Glutamatergic neuron (in vitro differentiated cells): ENCODE results near the gene TERB1. TPM values are rescaled to one million over a fixed set of nuclear protein-coding genes. Genes with fewer than 3 reads are reported as not detected.
"Not testable (repeated sequence)": the region's sequence is repeated elsewhere in the genome, so short reads cannot be mapped to it uniquely, and the experiment has no call there.

ENCODE experiments used
- DNase-seq: peaks from one replicate; pipeline ENCODE4 v3.0.0; 2022
- H3K27ac Mint-ChIP-seq: one replicate; pipeline ENCODE4 v1.8.0; 2020; ENCODE audit warnings: mild to moderate bottlenecking, mixed read lengths, inconsistent platforms; ENCODE audit not compliant: unreplicated experiment
- H3K27me3 Mint-ChIP-seq: one replicate; pipeline ENCODE4 v1.8.0; 2020; ENCODE audit warnings: mild to moderate bottlenecking, moderate library complexity, mixed read lengths, inconsistent platforms; ENCODE audit not compliant: unreplicated experiment
- H3K36me3 Mint-ChIP-seq: one replicate; pipeline ENCODE4 v1.8.0; 2020; ENCODE audit warnings: mild to moderate bottlenecking, mixed read lengths, inconsistent platforms; ENCODE audit not compliant: unreplicated experiment
- H3K4me1 Mint-ChIP-seq: one replicate; pipeline ENCODE4 v1.8.0; 2020; ENCODE audit warnings: mild to moderate bottlenecking, low read depth, mixed read lengths, inconsistent platforms; ENCODE audit not compliant: unreplicated experiment
- H3K4me3 Mint-ChIP-seq: one replicate; pipeline ENCODE4 v1.8.0; 2020; ENCODE audit warnings: mild to moderate bottlenecking, mixed read lengths, inconsistent platforms; ENCODE audit not compliant: unreplicated experiment
- H3K9me3 Mint-ChIP-seq: one replicate; pipeline ENCODE4 v1.8.0; 2020; ENCODE audit warnings: mild to moderate bottlenecking, moderate library complexity, mixed read lengths, inconsistent platforms; ENCODE audit not compliant: unreplicated experiment
- CTCF ChIP-seq: fragments of 200-600 bp; sonication (generic); IDR thresholded peaks from one replicate; pipeline ENCODE4 v1.5.0; 2021; ENCODE audit not compliant: partially characterized antibody, unreplicated experiment
- total RNA-seq: library from RNA; stranded (reverse); fragmentation: NEBNext Ultra II Directional; extraction: Animal tissue kit (Norgen Biotek cat#: 25700); gene quantifications from one replicate; pipeline ENCODE4 v1.2.1, GENCODE V29; 2021; ENCODE audit not compliant: unreplicated experiment

The TERB1 gene
- total RNA-seq, 1 donor from 2014 or later: 0.39 TPM

- H3K4me3 Mint-ChIP-seq: no peak overlapping the region
- no peak overlapping the region for H3K27ac Mint-ChIP-seq
- H3K4me1 Mint-ChIP-seq: no peaks in the 10 kb centered on the region
- H3K36me3 Mint-ChIP-seq: peaks cover 4% of the 10 kb centered on the region
- no peaks in the 10 kb centered on the region for H3K27me3 Mint-ChIP-seq
- no peak for TF ChIP-seq CTCF
- DNase-seq: no peak
- no peaks in the 10 kb centered on the region for H3K9me3 Mint-ChIP-seq
Measured at GRCh38 chr16:66809765-66810164, 8.4 kb upstream of the TERB1 start.

- no peak overlapping the region for H3K27ac Mint-ChIP-seq
- H3K9me3 Mint-ChIP-seq: no peaks in the 10 kb centered on the region
Measured at GRCh38 chr16:66802159-66802558, 775 bp upstream of the TERB1 start.

GRCh38 chr16:66800856-66801255 lies 528 bp downstream of the TERB1 start:
- no peak for DNase-seq
- Mint-ChIP-seq H3K4me1 (no peaks in the 10 kb centered on the region), H3K4me3 (no peak overlapping the region), H3K27ac (no peak overlapping the region), H3K27me3 (no peaks in the 10 kb centered on the region), H3K36me3 (peaks cover 5% of the 10 kb centered on the region), H3K9me3 (no peaks in the 10 kb centered on the region)
- TF ChIP-seq CTCF: no peak

More at GRCh38 chr16:66802159-66802558, 775 bp upstream of the TERB1 start:
- H3K4me1 Mint-ChIP-seq: no peaks in the 10 kb centered on the region
- TF ChIP-seq CTCF: no peak
- no peaks in the 10 kb centered on the region for H3K27me3 Mint-ChIP-seq
- H3K4me3 Mint-ChIP-seq: no peak overlapping the region
- H3K36me3 Mint-ChIP-seq: peaks cover 5% of the 10 kb centered on the region
- DNase-seq: no peak

- Mint-ChIP-seq H3K27me3 (no peaks in the 10 kb centered on the region), H3K36me3 (no peaks in the 10 kb centered on the region), H3K4me3 (no peak overlapping the region), H3K9me3 (no peaks in the 10 kb centered on the region), H3K4me1 (no peaks in the 10 kb centered on the region), H3K27ac (no peak overlapping the region)
- no peak for TF ChIP-seq CTCF
- DNase-seq: no peak
Measured at GRCh38 chr16:66798161-66798560, 3.2 kb downstream of the TERB1 start.

GRCh38 chr16:66793984-66794383 lies 7.4 kb downstream of the TERB1 start:
- H3K36me3 Mint-ChIP-seq, H3K27ac Mint-ChIP-seq, DNase-seq, H3K4me1 Mint-ChIP-seq, H3K27me3 Mint-ChIP-seq, H3K4me3 Mint-ChIP-seq, H3K9me3 Mint-ChIP-seq: not testable (repeated sequence)
